GM12878 (cell line): ENCODE results near the gene SSH2. TPM values are rescaled to one million over a fixed set of nuclear protein-coding genes. Genes with fewer than 3 reads are reported as not detected.

Experiments used
- ATAC-seq: fragments of 200-7000 bp; cut with Tn5 transposase; 3 replicates; pipeline ENCODE4 v1.9.1; 2020; ENCODE audit warnings: mild to moderate bottlenecking, moderate library complexity
- BruUV-seq: library from RNA; stranded (reverse); fragments of 400-500 nt; replicated peaks from 2 replicates; lab custom pipeline; 2021; lab: Mats Ljungman, UMichigan
- CTCF ChIA-PET: fragments of 300-600 bp; sonication (Branson Sonifier 250); formaldehyde crosslinking; extraction: SDS; loops from one replicate; lab custom pipeline; 2021; ENCODE audit warnings: inconsistent platforms; lab: Yijun Ruan, JAX
- POLR2A ChIA-PET: fragments of 350-600 bp; formaldehyde crosslinking; extraction: SDS; loops from one replicate; lab custom pipeline; 2021; ENCODE audit warnings: inconsistent platforms; lab: Charles Lee
- RAD21 ChIA-PET: fragments of 300-600 bp; sonication (Branson Sonifier 250); formaldehyde crosslinking; loops from one replicate; lab custom pipeline; 2023; ENCODE audit warnings: antibody characterized with exemption; ENCODE audit not compliant: unreplicated experiment; lab: Charles Lee
- SMC1A ChIA-PET: fragments of 300-600 bp; sonication (Branson Sonifier 250); formaldehyde crosslinking; loops from one replicate; lab custom pipeline; 2023; ENCODE audit not compliant: unreplicated experiment, uncharacterized antibody; lab: Charles Lee
- DNase-seq: peaks from one replicate; pipeline ENCODE4 v3.0.0-alpha.2; 2011; ENCODE audit warnings: low read depth, low spot score
- FAIRE-seq: peaks from 3 replicates; lab custom pipeline; 2011; peaks lifted over from hg19 to GRCh38; lab: Jason Lieb, UNC
- H2AFZ ChIP-seq: 2 replicates; pipeline ENCODE4 v1.6.0; 2011; ENCODE audit warnings: low read depth, low read length, control low read depth; ENCODE audit not compliant: control insufficient read depth
- H3K27ac ChIP-seq: 2 replicates; pipeline ENCODE4 v1.5.1; 2011; ENCODE audit warnings: control low read depth; ENCODE audit not compliant: control insufficient read depth, insufficient read depth
- H3K27me3 ChIP-seq, 2 experiments: replicated peaks in 1 of 2; 2 replicates each; pipeline versions ENCODE4 v1.6.0 to v1.6.1; 2011; ENCODE audit warnings: low read length in 1 of 2; ENCODE audit not compliant: control insufficient read depth in 2 of 2, insufficient read depth in 2 of 2
- H3K36me3 ChIP-seq, 2 experiments: 2 replicates each; pipeline ENCODE4 v1.5.1; 2011; ENCODE audit warnings: low read length in 1 of 2; ENCODE audit not compliant: control insufficient read depth in 2 of 2, insufficient read depth in 2 of 2
- H3K4me1 ChIP-seq: 2 replicates; pipeline ENCODE4 v1.6.1; 2011; ENCODE audit warnings: mild to moderate bottlenecking, low read length, moderate library complexity, mixed read lengths; ENCODE audit not compliant: control insufficient read depth, insufficient read depth
- H3K4me2 ChIP-seq: 2 replicates; pipeline ENCODE4 v1.6.0; 2011; ENCODE audit warnings: control low read depth; ENCODE audit not compliant: control insufficient read depth, insufficient read depth
- H3K4me3 ChIP-seq: fragments of 200-600 bp; sonication (generic); 2 replicates; pipeline ENCODE4 v1.5.1; 2016
- H3K79me2 ChIP-seq: 2 replicates; pipeline ENCODE4 v1.6.0; 2011; ENCODE audit warnings: low read length; ENCODE audit not compliant: control insufficient read depth, insufficient read depth
- H3K9ac ChIP-seq: 2 replicates; pipeline ENCODE4 v1.8.0; 2011; ENCODE audit warnings: low read length, control low read depth, mixed read lengths; ENCODE audit not compliant: control insufficient read depth, insufficient read depth
- H3K9me3 ChIP-seq: replicated peaks from 3 replicates; pipeline ENCODE4 v1.5.1; 2011; ENCODE audit warnings: mild to moderate bottlenecking, low read length; ENCODE audit not compliant: control insufficient read depth, insufficient read depth
- H4K20me1 ChIP-seq: 2 replicates; pipeline ENCODE4 v1.6.0; 2011; ENCODE audit not compliant: control insufficient read depth, insufficient read depth
- FOXM1 ChIP-seq: IDR thresholded peaks from 2 replicates; pipeline ENCODE4 v1.6.1; 2012; ENCODE audit warnings: low read depth, mild to moderate bottlenecking, inconsistent platforms, low read length, moderate library complexity
- HDAC6 ChIP-seq: fragments of 200-600 bp; sonication (generic); IDR thresholded peaks from one replicate; pipeline ENCODE4 v1.8.0; 2017; ENCODE audit warnings: antibody characterized with exemption; ENCODE audit not compliant: unreplicated experiment
- IRF5 ChIP-seq: fragments of 450-650 bp; IDR thresholded peaks from 2 replicates; pipeline ENCODE4 v1.6.1; 2017; ENCODE audit warnings: borderline replicate concordance
- KDM1A ChIP-seq: fragments of 200-600 bp; sonication (generic); IDR thresholded peaks from 2 replicates; pipeline ENCODE4 v1.6.1; 2016; ENCODE audit warnings: borderline replicate concordance
- NFYA ChIP-seq: IDR thresholded peaks from 2 replicates; pipeline ENCODE4 v1.6.1; 2011; ENCODE audit warnings: low read depth, mild to moderate bottlenecking, low read length, improper control_type of control experiment, borderline replicate concordance
- RAD21 ChIP-seq: IDR thresholded peaks from 2 replicates; pipeline ENCODE4 v1.6.1; 2011; ENCODE audit warnings: mild to moderate bottlenecking, low read depth, low read length, moderate library complexity; ENCODE audit not compliant: insufficient read depth
- TCF12 ChIP-seq: IDR thresholded peaks from 2 replicates; pipeline ENCODE4 v1.6.1; 2011; ENCODE audit warnings: low read depth, mild to moderate bottlenecking, low read length
- ZBED1 ChIP-seq: IDR thresholded peaks from 2 replicates; pipeline ENCODE4 v1.6.1; 2016; ENCODE audit warnings: borderline replicate concordance
- WGBS: methylation state at CpG from one replicate; pipeline ENCODE4 v1.1.6; 2016; ENCODE audit warnings: low lambda C conversion rate; ENCODE audit not compliant: insufficient replicate concordance, insufficient coverage; ENCODE audit errors: missing lambda C conversion rate; 5-methylcytosine and 5-hydroxymethylcytosine counted together
- in situ Hi-C: fragments of 300-500 bp; cut with MboI; formaldehyde crosslinking; loops from 9 replicates; pipeline ENCODE4 v1.14.3; 2018; ENCODE audit warnings: mixed read lengths
- intact Hi-C: fragments of 100-400 bp; cut with micrococcal nuclease; formaldehyde crosslinking; loops from one replicate; pipeline ENCODE4 v1.14.2; 2022; ENCODE audit not compliant: unreplicated experiment
- polyA plus RNA-seq, 11 experiments: library from polyadenylated mRNA; depleted of rRNA in 4 of 11; unstranded in 6 of 11; stranded (reverse) in 5 of 11; fragments of >200 nt; fragmentation: Nextera tagmentation in 4 of 11; fragmentation: Illumina TruSeq in 1 of 11; extraction: Ambion mirVana in 4 of 11; extraction: Trizol in 1 of 11; gene quantifications; 1 replicate in 1 of 11; 2 replicates in 10 of 11; pipeline versions ENCODE4 v1.2.1 to v1.2.3, GENCODE V29; 2011 to 2016; ENCODE audit warnings: inconsistent platforms in 2 of 11, missing spikeins in 2 of 11, low read depth in 1 of 11
- total RNA-seq, 4 experiments: library from RNA; depleted of rRNA in 3 of 4; stranded (reverse); fragments of >200 nt in 3 of 4; fragmentation: Illumina TruSeq in 1 of 4; extraction: Trizol in 1 of 4; gene quantifications; 2 replicates each; pipeline versions ENCODE4 v1.2.1 to v1.2.3, GENCODE V29; 2013 to 2021
- TF ChIP-seq, protein P1 (sequence below), 3 experiments: IDR thresholded peaks in 2 of 3; conservative IDR thresholded peaks in 1 of 3; 2 replicates each; pipeline ENCODE4 v1.5.1; 2011; ENCODE audit warnings: low read depth in 3 of 3, low read length in 3 of 3, mild to moderate bottlenecking in 3 of 3, control low read depth in 2 of 3, moderate library complexity in 2 of 3, inconsistent platforms in 1 of 3, mixed read lengths in 1 of 3; ENCODE audit not compliant: control insufficient read depth in 2 of 3, insufficient read depth in 1 of 3; ENCODE audit errors: extremely low read depth in 1 of 3
- TF ChIP-seq, protein P2 (sequence below): fragments of 450-650 bp; IDR thresholded peaks from 2 replicates; pipeline ENCODE4 v1.6.1; 2017; ENCODE audit warnings: low read depth, mild to moderate bottlenecking, moderate library complexity

Gene SSH2
- total and polyA plus RNA-seq, 10 of the 15 experiments (the other 5 are each of a cell fraction or from before 2014, with no cell fraction given) = 9.3 to 65.9 (median 34.0) TPM

- TF ChIP-seq NFYA (no peak), HDAC6 (no peak), TCF12 (no peak), IRF5 (no peak), FOXM1 (no peak)
Measured at GRCh38 chr17:29870836-29871465, 59.1 kb downstream of the SSH2 start (continued).

- intact Hi-C loops (loop anchor here (1.0 kb wide), 1 partner anchor 64 kb away; no protein-coding TSS in a partner anchor), in situ Hi-C loops (no loop called here)
- peak; percentile 58 for ATAC-seq
- POLR2A ChIA-PET = interaction anchor here (0.6 to 2.7 kb wide), 4 partner anchors 52 to 63 kb away, joined by 3 to 17 read pairs (median 5); partner anchors contain the start of gene SSH2
- BruUV-seq = no TSS peak
- H3K4me1 ChIP-seq = peaks cover 7% of the 10 kb centered on the region
- H3K9ac ChIP-seq = no peak overlapping the region
- no peak overlapping the region for H3K4me3 ChIP-seq
- H3K4me2 ChIP-seq = no peak overlapping the region
- H2AFZ ChIP-seq = no peak overlapping the region
- no peak for FAIRE-seq
- no peak for TF ChIP-seq ZBED1
- peak; percentile 39; the same call in 1 of the 2 replicates for TF ChIP-seq RAD21
- TF ChIP-seq KDM1A = no peak
- TF ChIP-seq, protein P1, sequence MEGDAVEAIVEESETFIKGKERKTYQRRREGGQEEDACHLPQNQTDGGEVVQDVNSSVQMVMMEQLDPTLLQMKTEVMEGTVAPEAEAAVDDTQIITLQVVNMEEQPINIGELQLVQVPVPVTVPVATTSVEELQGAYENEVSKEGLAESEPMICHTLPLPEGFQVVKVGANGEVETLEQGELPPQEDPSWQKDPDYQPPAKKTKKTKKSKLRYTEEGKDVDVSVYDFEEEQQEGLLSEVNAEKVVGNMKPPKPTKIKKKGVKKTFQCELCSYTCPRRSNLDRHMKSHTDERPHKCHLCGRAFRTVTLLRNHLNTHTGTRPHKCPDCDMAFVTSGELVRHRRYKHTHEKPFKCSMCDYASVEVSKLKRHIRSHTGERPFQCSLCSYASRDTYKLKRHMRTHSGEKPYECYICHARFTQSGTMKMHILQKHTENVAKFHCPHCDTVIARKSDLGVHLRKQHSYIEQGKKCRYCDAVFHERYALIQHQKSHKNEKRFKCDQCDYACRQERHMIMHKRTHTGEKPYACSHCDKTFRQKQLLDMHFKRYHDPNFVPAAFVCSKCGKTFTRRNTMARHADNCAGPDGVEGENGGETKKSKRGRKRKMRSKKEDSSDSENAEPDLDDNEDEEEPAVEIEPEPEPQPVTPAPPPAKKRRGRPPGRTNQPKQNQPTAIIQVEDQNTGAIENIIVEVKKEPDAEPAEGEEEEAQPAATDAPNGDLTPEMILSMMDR (IDR thresholded peaks at IDR 0.05 in 2 of 3, conservative IDR thresholded peaks at IDR 0.05 in 1 of 3; ENCODE audit: control insufficient read depth in 2 of 3, extremely low read depth in 1 of 3, insufficient read depth in 1 of 3, low read depth in 3 of 3, low read length in 3 of 3) = peak in 1 of 3 experiments; percentile 32; a peak in 3 of 6 replicates
- TF ChIP-seq, protein P2, sequence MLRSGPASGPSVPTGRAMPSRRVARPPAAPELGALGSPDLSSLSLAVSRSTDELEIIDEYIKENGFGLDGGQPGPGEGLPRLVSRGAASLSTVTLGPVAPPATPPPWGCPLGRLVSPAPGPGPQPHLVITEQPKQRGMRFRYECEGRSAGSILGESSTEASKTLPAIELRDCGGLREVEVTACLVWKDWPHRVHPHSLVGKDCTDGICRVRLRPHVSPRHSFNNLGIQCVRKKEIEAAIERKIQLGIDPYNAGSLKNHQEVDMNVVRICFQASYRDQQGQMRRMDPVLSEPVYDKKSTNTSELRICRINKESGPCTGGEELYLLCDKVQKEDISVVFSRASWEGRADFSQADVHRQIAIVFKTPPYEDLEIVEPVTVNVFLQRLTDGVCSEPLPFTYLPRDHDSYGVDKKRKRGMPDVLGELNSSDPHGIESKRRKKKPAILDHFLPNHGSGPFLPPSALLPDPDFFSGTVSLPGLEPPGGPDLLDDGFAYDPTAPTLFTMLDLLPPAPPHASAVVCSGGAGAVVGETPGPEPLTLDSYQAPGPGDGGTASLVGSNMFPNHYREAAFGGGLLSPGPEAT = no peak
- TF ChIP-seq, all 136 proteins: peak for 2
- RAD21 ChIA-PET = interaction anchor here (0.6 to 5.8 kb wide), 9 partner anchors 17 to 67 kb away, joined by 3 to 54 read pairs (median 6); partner anchors contain the start of gene SSH2
- no peaks in the 10 kb centered on the region for H3K27me3 ChIP-seq
- H3K9me3 ChIP-seq = no peaks in the 10 kb centered on the region
- no peak for DNase-seq
- no peaks in the 10 kb centered on the region for H3K36me3 ChIP-seq
- no peak overlapping the region for H3K27ac ChIP-seq
- H4K20me1 ChIP-seq = no peaks in the 10 kb centered on the region
- SMC1A ChIA-PET = interaction anchor here (0.8 to 4.3 kb wide), 13 partner anchors 17 to 107 kb away, joined by 3 to 64 read pairs (median 5); partner anchors contain the start of gene SSH2
- CTCF ChIA-PET = interaction anchor here (0.6 to 4.1 kb wide), 22 partner anchors 8 to 236 kb away, joined by 3 to 99 read pairs (median 4); partner anchors contain the start of gene SSH2
- H3K79me2 ChIP-seq = no peaks in the 10 kb centered on the region; the same call in 1 of the 2 replicates
- WGBS = 73% methylated on average over 2 of the region's 2 CpGs
Measured at GRCh38 chr17:29867643-29868181, 62.3 kb downstream of the SSH2 start.
